Stimulated activated CD4-positive, alpha-beta T cell treated with anti-CD3 and anti-CD28 coated beads, Interleukin-2, amount 100 ng/mL, for 24 hours (primary cell): Measurements from ENCODE around the gene ZNF771.

Experiments used
- DNase-seq, 2 donors: peaks; one replicate each; pipeline ENCODE4 v3.0.0-alpha.2; 2020

ZNF771 gene

DNA sequence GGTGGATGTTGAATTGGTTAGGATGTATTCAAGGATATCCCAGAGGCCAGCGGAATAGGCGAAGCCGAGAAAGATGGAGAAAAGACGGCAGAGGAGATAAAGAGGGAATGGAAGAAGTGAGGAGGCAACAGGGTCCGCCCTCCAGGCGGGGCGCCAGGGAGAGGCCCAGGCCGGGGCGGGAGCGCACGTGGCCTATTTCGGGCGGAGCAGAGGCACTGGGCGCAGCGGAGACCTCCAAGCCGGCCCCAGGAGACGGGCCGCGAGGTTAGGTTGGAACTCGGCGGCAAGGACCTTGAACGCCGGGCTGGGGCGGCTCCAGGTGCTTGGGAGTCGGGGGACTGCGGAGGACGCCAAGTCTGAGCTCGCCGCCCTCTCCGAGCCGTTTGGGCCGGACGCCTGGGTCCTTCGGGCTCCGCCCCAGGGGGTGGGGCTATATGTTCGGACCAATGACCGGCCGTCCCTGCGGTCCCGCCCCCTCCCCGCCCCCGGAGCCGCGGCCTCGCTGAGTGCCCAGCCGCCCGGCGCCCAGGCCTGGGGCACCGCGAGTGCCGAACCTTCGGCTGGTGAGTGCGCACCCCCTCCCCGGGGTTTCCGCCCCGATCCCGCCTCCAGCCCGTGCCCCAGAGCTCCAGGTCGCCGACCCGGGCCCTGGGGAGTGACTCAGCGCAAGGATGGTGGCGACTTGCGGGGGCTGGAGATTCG, at the start of gene ZNF771:
TSS of gene ZNF771 (plus strand) at position 505 of the 702 bp plus-strand sequence. CDS start 448 bp downstream, outside the sequence.
- DNase-seq, result peak; percentile 96 to 98

DNA sequence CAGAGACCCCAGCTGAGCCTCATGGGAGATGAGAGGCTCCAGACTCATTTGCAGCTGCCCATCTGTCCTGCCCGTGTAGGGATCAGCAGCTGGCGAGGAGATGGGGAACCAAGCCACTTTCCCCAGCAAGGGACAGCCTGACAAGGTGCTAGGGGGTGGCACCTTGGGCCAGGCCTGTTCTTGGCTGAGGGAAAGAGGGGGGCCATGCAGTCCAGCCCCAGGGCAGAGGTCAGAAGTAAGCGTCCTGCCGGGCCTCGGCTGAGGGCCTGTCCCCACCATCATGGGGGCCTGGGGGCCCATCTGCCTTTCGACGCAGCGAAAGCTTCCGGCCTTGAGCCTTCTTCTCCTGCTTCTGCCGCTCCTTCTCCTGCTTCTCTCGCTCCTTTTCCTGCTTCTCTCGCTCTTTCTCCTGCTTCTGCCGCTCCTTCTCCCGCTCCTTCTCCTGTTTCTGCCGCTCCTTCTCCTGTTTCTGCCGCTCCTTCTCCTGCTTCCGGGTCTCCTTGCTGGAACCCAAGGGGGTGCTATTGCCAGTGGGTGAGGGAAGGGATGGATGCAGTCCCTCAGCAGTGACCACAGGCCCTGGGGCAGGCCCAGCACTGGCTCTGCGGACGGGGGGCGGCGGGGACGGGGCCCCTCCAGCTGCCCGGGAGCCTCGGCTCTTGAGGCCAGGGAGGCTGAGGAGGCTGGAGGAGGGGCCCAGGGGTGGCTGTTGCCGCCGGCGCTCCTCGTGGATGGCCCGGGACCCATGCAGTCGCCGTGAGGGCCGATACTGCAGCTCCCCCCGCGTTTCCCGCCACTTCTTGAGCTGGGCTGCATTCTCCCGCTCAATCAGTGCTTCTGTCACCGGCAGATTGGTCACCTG, 49.5 kb upstream of the ZNF771 start:
- no peak for DNase-seq

DNA sequence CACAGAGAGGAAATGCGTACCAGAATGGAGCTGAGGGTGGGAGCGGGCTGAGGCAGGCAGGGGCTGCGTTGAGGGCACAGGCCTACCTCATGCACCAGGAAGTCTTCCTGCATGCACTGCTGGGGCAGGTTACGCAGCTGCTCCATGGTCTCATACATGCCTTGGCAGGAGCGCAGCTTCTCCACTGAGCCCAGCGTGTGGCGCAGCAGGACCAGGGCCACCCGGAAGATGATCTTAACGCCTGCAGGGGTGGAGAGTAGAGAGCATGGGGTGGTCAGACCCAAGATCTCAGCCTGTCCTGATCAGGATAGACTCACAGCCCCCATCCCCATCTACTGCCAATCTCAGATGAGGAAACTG, 48.8 kb upstream of the ZNF771 start:
- DNase-seq, result no peak

DNA sequence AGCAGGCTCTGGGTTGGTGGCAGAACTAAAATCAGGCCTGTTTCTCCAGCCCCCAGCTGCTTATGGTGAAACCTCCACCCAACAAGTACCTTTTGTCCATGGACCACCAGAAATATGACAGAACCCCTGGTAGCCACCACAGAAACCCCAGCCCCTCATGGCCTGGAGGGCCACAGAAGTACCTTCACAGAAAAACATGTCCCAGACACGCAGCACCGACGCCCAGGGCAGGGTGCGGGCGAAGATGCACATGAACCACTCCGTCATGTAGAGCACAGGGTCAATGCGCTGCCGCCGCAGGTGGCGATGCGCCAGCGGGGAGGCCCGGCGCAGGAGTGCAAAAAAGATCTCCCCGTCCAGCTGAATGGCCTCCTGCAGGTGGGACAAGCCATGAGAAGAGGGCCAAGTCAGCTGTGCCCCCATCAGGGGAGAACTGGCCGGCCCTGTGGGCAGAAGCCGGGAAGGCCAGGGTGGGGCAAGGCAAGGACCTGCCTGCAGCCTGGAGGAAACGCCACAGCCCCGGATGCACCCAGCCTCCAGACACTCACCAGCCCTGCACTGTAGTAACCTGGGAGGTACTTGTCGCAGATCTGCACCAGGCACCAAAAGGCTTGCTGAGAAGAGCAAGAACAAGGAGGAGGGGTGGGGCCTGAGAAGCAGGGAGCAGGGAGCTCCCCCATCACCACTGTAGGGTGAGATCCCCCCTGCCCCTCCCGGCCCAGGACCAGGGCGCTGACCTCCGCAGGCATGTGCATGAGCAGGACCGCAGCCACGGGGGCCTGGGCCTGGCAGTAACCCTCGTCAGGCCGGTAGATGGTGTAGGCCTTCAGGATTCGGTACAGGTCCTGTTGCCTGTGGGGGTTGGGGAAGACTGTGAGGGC, 48.2 kb upstream of the ZNF771 start:
- no peak for DNase-seq

DNA sequence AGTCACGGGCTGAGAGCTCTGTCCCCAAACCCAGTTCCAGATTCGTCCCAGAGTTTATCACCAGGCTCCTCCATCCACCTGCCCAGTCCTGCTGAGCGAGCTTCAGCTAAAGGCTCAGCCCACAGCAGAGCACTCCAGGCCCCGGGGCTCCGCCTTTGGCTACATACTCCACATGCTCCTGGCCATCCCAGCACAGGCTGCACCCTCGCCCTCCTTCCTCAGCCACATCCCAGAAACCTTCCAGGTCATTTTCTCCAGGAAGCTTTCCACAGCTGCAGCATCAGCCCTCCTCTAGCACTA, 47.6 kb upstream of the ZNF771 start:
- no peak for DNase-seq

DNA sequence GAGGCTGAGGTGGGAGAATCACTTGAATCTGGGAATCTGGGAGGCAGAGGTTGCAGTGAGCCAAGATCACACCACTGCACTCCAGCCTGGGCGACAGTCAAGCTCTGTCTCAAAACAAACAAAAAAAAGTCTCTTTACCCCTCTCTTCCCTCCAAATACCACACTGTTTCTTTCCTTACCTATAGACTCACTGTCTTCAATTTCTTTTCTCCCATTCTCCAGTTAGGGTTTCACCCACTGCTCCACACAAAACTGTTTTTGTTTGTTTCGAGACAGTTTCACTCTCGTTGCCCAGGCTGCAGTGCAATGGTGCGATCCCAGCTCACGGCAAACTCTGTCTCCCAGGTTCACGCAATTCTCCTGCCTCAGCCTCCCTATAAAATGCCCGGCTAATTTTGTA, 46.2 kb upstream of the ZNF771 start:
- no peak for DNase-seq

DNA sequence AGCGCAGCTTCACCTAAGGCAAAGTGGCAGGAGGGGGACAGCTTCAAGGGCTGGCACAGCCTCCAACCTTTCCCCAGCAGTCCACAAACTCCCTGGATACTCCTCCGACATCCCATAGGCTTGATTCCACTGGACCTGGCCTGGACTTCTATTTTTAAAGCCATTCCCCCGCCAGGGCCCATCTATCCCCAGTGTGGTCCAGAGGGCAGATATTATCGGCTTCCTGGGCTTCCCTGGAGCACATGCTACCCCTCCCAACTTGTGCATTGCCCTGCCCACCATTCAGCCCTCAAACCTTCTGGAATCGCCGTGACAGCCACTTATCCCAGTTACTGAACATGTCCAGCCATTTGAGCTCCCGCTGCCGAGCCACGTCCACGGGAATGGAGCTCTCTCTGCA, 42.2 kb upstream of the ZNF771 start:
- no peak for DNase-seq

DNA sequence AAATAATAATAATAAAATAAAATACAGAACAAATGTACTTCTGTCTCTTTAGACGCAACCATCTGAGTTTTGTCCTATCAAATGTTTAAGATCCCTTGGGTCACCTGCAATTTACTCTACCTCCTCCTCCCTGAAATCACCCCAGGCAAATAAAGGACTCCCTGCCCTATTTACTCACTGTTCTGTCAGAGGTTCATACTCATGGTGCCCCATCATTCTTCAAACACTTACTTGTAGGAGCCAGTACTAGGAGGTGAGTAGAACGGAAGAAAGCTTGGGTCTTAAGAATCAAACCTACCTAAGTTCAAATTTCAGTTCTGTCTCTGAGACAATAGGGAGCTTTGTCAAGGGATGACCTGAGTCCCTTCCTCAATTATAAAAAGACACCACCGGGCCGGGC, 40.9 kb upstream of the ZNF771 start:
- DNase-seq, result no peak

DNA sequence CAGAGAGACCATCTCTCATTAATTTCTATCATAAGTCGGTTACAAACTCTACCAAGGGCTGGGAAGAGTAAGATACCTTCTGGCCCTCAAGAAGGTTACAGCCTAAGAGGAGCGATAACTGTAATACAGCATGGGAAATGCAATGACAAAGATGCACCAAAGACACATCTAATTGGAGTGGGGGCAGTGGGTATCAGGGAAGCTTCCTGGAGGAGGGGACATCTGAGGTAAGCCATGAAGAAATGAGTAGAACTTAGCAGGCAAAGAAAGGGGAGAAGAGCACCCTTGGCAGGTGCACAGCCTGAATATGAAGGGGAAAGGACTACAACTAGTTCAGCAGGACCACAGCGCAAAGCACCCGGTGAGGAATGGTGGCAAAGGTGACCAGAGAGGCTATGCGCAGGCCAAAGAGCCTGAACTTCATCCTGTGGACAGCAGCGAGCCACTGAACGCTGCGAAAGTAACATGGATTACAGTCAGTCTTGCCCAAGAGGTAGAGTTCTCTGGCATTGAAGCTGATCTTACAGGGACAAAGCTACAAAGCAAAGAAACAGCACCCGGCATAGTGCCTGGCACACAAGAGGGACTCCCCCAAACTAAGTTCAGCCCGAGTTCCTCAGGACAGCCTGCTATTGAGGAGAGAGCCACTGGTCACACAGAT, 39.9 kb upstream of the ZNF771 start:
- no peak for DNase-seq

DNA sequence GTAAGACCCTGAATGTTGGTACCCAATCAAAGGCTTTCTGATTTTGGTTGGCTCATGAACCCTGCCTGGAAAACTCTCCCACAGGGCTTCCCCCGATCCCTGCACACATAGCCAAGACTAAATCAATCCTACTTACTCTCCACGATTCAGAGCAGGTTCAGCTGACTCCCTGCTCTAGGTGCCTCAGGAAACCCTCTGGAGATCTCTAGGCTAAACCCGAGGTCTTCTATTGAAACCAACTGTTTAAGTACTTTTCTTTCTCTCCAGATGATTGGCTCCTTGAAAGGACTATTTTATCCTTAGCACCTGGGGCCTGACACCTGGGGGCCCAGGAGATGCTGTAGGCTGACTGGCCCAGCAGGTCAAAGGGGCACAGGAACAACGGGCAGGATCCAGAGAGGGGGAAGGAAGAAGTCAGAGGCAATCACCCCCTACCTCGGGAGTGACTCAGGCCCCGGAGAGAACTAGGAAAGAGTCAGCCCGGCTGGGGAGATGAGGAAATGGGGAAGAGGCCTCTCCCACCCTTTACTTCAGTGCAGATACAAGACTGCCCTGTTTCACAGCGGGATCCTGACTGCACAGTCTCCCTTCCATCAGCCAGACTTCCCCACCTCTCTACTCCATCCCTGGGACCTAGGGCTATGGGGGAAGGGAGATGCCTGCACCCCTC, 39.1 kb upstream of the ZNF771 start:
- no peak for DNase-seq

DNA sequence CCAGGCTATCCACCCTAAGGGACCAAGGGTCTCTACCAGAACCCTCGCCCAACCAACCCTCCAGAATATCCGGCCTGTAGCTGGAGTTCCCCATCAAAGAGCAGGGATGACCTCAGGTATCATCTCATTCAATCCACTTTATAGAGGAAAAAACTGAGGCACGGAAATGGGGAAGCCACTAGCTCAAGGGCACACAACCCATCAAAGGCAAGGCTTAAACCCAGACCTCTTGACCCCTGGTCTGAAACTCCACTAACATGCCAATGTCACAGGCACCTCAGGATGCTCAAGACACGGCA, 38.7 kb upstream of the ZNF771 start:
- DNase-seq, result no peak

DNA sequence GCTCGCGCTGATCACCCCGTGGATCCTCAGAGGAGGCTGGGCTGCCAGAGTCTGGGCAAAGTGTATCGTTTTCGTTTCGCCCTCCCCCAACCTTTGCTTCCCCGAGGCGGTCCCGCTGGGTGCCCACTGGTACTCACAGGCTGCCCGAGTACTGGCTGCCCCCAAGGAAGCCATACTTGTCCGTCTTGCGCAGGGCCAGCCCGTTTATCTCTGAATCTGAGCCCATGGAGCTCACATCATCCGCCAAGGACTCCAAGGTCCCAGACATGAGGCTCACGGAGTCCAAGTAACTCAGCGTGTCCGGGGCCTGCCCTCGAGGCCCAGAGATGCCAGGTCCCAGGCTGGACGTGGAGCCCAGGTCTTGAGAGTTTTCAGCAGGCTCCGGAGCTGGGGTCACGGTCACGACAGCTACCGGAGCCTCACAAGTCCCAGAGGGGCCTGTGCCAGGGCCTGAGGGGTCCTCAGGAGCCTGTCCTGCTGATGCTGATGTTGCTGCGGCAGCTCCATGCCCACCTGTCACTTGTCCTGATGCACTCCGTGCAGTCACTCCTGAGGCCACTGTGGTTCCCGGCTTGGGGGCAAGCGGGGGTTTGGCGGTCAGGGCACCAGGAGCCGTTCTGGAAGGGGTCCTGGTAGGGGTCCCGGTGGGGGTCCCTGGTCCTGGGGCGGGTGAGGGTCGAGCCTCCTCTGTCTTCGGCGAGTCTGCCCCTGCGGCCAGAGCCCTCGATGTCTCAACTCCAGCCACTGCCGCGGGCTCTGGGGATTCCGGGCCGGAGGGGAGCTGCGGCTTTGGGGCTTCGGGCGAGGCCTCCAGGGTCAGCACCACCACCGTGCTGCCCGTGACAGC, 38.1 kb upstream of the ZNF771 start:
- DNase-seq, result peak in 1 of 2 donors; percentile 34

DNA sequence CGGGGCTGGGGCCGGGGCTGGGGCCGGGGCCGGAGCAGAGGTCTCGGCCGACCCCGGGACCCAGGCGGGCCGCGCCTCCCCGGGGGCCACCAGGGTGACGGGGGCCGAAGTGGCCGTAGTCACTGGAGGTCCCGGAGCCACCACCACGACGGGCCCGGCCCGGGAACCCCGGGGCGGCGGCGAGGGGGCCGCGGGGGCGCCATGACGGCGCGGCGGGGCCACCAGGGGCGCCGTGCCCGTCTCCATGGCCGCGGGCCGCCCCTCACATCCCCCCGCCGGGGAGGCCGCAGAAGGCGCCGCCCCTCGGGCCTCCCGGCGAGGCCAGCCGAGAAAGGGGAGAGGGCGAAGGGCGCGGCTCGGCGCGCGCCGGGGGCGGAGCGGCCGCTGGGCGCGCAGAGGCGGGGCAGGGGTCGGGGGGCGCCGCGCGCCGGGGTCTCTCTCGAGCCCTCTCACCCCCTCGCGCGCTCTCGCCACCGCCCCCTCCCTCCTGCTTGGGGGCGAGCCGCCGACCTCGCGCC, 37.4 kb upstream of the ZNF771 start:
- no peak for DNase-seq

DNA sequence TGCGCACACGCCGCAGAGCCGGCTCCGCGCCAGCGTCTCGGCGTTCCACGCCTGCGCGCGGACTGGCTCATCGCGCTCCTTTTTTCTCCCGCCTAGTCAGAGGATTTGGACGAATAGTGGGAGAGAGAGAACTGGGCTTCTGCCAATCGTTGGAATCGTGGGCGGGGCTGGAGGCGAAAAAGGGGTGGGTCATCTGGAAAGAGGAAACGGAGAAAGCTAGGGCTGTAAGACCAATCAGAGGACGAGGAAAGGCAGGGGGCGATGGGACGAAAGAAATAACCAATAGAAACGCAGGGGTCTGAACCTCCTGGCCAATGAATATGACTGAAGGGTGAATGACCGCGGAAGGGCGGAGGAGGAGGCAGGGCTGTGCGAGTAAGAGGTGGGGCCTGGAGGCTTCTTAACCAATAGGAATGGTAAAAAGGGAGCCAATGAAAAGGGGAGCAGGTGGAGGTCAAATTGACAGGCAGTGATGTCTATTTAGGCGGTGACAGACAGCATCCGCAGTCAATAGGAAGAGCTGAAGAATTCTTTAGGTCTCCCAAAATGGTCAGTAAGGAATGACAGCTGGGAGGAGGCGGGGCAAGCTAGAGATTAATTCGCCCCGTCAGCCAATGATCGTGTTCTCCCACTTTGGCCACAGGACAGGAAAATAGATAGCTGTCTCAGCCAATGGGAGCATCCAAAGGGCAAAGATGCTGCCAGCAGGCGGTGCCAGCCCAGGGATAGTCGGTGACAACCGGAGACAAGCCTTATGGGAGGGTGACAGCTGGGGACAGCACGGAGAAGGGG, 36.8 kb upstream of the ZNF771 start, which contains the start of gene TBC1D10B:
TSS of gene TBC1D10B (minus strand) at position 39 of the 792 bp plus-strand sequence. CDS start 311 bp downstream, outside the sequence.
- peak; percentile 97 to 98 for DNase-seq

DNA sequence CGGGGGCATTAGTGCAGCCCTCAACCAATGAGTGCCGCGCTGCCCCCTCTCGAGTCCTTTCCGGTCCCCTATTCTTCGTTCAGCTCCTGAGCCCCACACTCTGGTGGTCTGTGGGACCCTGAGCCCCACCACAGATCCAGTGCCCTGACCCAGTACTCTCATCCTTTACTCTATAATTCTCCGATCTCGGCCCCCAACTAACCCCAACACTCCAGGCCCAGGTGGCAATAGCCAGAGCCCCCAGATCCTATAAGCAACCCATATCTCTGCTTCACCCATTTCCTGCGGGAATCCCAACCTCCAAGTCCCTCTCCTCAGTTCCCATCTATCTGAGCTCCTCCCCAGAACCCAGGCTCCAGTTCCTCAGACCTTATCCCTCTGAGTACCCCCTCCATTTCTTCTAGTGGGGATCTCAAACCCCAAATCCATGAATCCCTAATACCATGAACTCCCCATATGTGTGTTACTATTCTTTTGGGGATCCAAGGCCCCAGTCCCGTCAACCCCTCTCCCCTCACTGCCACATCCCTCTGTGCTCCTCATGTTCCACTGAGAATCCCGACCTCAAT, 36.1 kb upstream of the ZNF771 start:
- DNase-seq, result no peak

DNA sequence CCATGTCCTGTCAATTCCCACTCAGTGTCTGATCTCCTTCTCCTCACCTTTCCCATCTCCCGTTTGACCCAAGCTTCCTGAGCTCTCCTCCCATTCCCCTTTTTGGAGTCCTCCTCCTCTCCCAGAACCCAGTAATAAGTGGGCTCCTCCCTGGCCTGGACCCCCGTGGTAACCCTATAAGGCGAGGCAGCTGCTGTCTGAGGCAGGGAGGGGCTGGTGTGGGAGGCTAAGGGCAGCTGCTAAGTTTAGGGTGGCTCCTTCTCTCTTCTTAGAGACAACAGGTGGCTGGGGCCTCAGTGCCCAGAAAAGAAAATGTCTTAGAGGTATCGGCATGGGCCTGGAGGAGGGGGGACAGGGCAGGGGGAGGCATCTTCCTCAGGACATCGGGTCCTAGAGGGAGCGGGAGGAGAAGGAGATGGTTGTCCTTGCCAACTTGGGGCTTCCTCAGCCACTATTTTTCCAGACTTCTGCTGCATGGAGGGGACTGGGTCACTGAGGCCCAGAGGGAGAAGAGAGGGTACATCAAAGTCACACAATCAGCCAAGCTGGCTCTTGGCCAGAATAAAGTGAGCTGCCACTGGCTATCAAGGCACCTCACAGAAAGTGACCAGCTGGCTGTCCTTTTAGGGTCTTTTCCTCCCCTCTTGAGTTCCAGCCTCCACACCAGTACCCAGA, 35.2 kb upstream of the ZNF771 start:
- no peak for DNase-seq

DNA sequence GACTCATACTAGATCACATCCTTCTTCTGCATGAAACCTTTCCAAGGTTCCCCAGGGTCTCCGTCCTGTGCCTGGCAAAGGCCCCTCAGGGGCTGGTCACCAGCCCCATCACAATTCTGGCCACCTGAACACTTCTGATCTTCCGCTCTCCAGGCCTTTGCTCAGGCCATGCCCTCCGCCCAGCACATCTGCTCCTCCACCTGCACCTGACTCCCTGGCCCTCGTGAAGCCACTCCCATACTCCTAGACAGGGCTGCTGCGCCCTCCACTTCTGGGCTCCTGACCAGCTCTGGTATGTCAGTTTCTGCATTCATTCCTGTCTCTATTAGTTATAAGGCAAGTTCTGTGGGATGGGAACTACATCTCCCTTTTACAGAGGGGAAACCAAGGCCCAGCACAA, 34.7 kb upstream of the ZNF771 start:
- DNase-seq, result no peak

DNA sequence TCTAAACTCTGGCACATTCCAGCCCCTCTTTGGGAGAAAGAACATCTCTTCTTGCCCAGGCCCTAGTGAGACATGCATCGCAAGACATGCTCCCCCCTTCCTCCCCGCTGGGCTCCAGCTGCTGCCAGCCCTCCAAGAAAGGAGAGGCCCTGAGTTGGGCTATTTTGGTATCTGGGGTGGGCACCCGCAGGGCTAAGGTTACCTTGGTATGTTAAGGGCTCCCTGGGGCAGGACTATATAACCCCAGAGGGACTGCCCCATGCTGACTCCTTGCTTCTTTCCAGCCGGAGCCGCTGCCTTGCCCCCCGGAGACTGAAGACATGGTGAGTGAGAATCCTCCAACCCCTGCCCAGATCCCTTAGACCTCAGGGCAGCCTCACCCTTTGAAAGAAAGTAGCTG, 32.9 kb upstream of the ZNF771 start, which contains the start of gene MYL11:
TSS of gene MYL11 (plus strand) at position 265 of the 400 bp plus-strand sequence. CDS start at position 321, 56 bp downstream.
- no peak for DNase-seq

DNA sequence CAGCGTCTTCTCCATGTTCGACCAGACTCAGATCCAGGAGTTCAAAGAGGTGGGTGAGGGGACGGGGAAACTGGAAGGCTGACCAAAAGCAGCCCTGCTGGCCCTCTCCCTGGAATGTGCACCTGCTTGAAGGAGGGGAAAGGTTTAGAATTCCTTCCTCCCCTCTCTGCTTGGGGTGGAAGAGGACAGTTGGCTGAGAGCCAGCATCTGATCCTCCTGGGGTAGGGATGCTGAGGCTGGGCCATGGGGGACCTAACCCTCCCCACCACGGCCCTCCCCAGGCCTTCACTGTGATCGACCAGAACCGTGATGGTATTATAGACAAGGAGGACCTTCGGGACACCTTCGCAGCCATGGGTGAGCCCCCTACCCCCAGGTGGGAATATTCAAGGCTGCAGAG, 31.5 kb upstream of the ZNF771 start:
- DNase-seq, result no peak
